Prostate gland (tissue), 2 donors: Measurements from ENCODE around the gene IL17RD. TPM values are rescaled to one million over a fixed set of nuclear protein-coding genes. Genes with fewer than 3 reads are reported as not detected.
A peak's percentile ranks its signal among the peaks of the same experiment; 100 is the strongest.

ENCODE experiments used
- DNase-seq: peaks from one replicate; pipeline ENCODE4 v3.0.0-alpha.2; 2019; ENCODE audit warnings: low spot score
- H3K27ac ChIP-seq, 2 donors: fragments of 200-600 bp; sonication (generic); 2 replicates each; pipeline ENCODE4 v1.5.1; 2017 to 2019
- H3K27me3 ChIP-seq: fragments of 200-600 bp; sonication (generic); replicated peaks from 2 replicates; pipeline ENCODE4 v1.5.1; 2019; ENCODE audit not compliant: insufficient read depth
- H3K36me3 ChIP-seq, 2 donors: fragments of 200-600 bp; sonication (generic); 1 replicate in 1 of 2; 2 replicates in 1 of 2; pipeline versions ENCODE4 v1.5.1 to v1.8.1; 2017 to 2019
- H3K4me1 ChIP-seq: fragments of 200-600 bp; sonication (generic); replicated peaks from 2 replicates; pipeline ENCODE4 v1.5.1; 2019
- H3K4me3 ChIP-seq, 2 donors: fragments of 200-600 bp; sonication (generic); 2 replicates each; pipeline ENCODE4 v1.5.1; 2017 to 2019
- H3K9me3 ChIP-seq: fragments of 200-600 bp; sonication (generic); 2 replicates; pipeline ENCODE4 v1.5.1; 2017
- POLR2A ChIP-seq: fragments of 450-650 bp; IDR thresholded peaks from one replicate; pipeline ENCODE4 v1.6.1; 2016; ENCODE audit warnings: antibody characterized with exemption, mild to moderate bottlenecking
- POLR2AphosphoS5 ChIP-seq: sonication (generic); formaldehyde crosslinking; IDR thresholded peaks from one replicate; pipeline ENCODE4 v1.6.1; 2017; ENCODE audit warnings: antibody characterized with exemption
- WGBS: methylation state at CpG from one replicate; pipeline ENCODE4 v1.1.5; 2018; 5-methylcytosine and 5-hydroxymethylcytosine counted together
- intact Hi-C: fragments of 100-400 bp; cut with DNase I; formaldehyde crosslinking; loops from one replicate; pipeline ENCODE4 v1.14.2; 2022
- total RNA-seq, 2 donors: library from RNA; depleted of rRNA; stranded (reverse); fragments of >200 nt; gene quantifications; one replicate each; pipeline ENCODE4 v1.1.0, GENCODE V29; 2016
- TF ChIP-seq, protein P1 (sequence below), 4 experiments: fragments of 200-600 bp in 2 of 4; fragments of 450-650 bp in 2 of 4; sonication (generic) in 2 of 4; IDR thresholded peaks; 1 replicate in 3 of 4; 2 replicates in 1 of 4; pipeline ENCODE4 v1.5.1; 2016 to 2019; ENCODE audit warnings: antibody characterized with exemption in 4 of 4, mild to moderate bottlenecking in 2 of 4, moderate library complexity in 2 of 4

The IL17RD gene
- total RNA-seq, 2 donors from 2014 or later = 8.3 to 19.9 TPM

DNA sequence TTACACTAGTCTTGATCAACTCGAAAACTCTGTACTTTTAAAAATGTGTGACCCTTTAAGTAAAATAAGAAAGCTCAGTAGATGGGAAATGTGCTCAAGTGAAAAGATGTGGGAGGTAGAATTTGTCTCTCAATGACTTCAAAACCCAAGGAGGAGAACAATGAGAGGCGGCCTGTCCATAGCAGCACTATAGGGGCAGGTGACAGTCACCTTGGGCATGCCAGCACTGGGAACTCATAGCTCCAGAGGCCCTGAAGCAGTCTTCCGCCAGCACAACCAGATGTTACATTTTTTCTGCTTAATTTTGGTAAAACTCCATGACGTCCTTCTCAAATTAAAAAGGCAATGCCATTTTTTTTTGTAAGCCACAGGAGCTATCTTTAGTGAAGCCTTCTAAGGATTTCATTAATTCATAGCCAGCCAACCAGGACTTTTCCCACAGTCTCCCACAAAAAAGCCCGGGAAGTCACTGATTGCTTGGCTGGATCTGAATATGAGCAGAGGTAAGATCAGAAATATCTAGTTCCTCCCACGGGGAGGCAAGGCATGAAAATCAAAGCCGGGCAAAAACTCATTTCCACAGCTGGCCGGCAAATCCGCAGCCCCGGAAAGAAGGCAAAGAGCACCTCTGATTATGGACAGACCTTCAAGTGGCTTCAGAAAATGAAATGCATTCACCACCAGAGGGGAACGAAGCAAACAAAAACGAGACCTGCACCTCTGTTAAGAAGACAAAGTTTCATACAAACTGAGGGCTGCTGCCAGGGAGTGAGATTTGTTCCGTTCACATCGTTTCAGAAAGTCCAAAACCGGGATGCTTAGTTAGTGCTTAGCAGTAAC, 10.5 kb downstream of the IL17RD start:
- no peaks in the 10 kb centered on the region for H3K36me3 ChIP-seq
- intact Hi-C loops = no loop called here
- H3K27ac ChIP-seq = no peak overlapping the region
- no peaks in the 10 kb centered on the region for H3K27me3 ChIP-seq
- WGBS = 47% methylated on average over 15 of the region's 15 CpGs
- H3K4me3 ChIP-seq = no peak overlapping the region
- H3K4me1 ChIP-seq = peaks cover 2% of the 10 kb centered on the region
- DNase-seq = no peak
- no peaks in the 10 kb centered on the region for H3K9me3 ChIP-seq
- TF ChIP-seq, protein P1, sequence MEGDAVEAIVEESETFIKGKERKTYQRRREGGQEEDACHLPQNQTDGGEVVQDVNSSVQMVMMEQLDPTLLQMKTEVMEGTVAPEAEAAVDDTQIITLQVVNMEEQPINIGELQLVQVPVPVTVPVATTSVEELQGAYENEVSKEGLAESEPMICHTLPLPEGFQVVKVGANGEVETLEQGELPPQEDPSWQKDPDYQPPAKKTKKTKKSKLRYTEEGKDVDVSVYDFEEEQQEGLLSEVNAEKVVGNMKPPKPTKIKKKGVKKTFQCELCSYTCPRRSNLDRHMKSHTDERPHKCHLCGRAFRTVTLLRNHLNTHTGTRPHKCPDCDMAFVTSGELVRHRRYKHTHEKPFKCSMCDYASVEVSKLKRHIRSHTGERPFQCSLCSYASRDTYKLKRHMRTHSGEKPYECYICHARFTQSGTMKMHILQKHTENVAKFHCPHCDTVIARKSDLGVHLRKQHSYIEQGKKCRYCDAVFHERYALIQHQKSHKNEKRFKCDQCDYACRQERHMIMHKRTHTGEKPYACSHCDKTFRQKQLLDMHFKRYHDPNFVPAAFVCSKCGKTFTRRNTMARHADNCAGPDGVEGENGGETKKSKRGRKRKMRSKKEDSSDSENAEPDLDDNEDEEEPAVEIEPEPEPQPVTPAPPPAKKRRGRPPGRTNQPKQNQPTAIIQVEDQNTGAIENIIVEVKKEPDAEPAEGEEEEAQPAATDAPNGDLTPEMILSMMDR (IDR thresholded peaks at IDR 0.05) = no peak
- TF ChIP-seq POLR2AphosphoS5 (no peak), POLR2A (no peak)

DNA sequence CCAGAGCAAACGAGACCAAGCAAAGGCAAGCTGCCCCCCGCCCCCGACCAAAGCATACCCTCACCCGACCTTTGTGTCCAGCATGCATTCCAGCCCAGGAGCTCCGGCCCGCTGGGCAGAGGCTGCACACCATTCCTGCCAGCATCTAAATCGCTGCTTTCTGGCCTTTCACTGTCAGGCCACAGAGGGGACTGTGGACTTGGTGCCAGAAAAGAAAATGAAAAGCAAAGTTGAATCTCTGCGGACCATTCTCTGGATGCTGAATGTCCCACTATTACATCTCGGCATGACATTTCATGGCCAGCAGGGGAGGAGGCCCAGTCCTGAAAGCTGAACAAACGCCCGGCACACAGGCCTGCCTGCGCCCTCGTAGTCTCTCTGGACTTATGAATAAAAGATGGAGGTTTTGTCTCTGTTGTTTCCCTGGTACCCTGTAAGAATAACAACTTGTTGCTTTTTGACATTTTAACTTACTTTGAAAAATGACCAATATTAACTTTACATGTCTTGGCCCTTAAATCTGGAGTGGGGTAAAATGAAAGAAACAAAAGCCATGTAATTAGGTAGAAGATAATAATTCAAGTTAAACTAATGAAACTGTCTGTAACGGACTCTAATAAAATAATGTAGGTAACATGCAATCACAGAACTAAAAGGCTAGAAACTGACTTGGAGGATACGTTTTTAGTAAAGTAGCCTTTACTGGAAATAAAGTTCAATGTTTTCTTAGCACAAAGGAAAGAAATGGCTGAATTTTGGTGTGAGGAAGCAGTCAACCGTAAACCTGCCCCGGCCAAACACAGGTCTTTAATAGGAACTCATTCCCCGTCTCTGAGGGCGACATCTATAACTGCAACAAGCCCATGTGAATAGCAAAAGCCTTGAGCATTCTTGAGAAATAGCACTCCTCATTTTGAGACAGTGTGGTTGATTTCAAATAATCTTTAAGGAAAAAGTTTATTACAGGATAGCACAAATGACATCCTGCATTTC, 12.7 kb downstream of the IL17RD start:
- WGBS = 61% methylated on average over 19 of the region's 19 CpGs
- Histone ChIP-seq H3K27ac (peak overlapping the region in 1 of 2 donors; percentile 16), H3K4me3 (no peak overlapping the region)

DNA sequence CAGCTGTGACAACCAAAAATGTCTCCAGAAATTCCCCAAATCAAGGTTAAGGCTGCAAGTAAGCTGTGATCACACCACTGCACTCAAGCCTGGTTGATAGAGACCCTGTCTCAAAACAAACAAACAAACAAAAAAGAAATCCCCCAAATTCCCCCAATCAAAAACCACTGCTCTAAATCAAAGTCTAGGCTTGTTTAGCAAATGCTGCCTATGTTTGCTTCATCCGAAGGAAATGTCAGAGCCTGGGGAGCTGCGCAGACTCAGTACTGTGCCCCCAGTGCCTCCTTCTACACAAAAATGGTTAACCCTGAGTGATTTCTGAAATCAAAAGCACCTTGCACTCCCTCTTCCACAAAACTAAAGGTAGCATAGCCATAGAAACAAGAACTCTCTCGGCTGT, 13.4 kb downstream of the IL17RD start:
- TF ChIP-seq POLR2A (no peak), POLR2AphosphoS5 (no peak)
- TF ChIP-seq, protein P1 (IDR thresholded peaks at IDR 0.05) = no peak
- no peak overlapping the region for H3K4me3 ChIP-seq
- H3K9me3 ChIP-seq = no peaks in the 10 kb centered on the region
- H3K27ac ChIP-seq = peak overlapping the region in 1 of 2 donors; percentile 16
- 66% methylated on average over 3 of the region's 3 CpGs for WGBS
- H3K36me3 ChIP-seq = no peaks in the 10 kb centered on the region
- intact Hi-C loops = no loop called here
- no peaks in the 10 kb centered on the region for H3K27me3 ChIP-seq
- H3K4me1 ChIP-seq = no peaks in the 10 kb centered on the region
- DNase-seq = no peak

More for the DNA sequence above, 12.7 kb downstream of the IL17RD start:
- Histone ChIP-seq H3K36me3 (no peaks in the 10 kb centered on the region), H3K9me3 (no peaks in the 10 kb centered on the region), H3K27me3 (no peaks in the 10 kb centered on the region), H3K4me1 (no peaks in the 10 kb centered on the region)
- no peak for DNase-seq
- intact Hi-C loops = no loop called here
- no peak for TF ChIP-seq POLR2AphosphoS5
- TF ChIP-seq, protein P1 (IDR thresholded peaks at IDR 0.05) = no peak
- no peak for TF ChIP-seq POLR2A

DNA sequence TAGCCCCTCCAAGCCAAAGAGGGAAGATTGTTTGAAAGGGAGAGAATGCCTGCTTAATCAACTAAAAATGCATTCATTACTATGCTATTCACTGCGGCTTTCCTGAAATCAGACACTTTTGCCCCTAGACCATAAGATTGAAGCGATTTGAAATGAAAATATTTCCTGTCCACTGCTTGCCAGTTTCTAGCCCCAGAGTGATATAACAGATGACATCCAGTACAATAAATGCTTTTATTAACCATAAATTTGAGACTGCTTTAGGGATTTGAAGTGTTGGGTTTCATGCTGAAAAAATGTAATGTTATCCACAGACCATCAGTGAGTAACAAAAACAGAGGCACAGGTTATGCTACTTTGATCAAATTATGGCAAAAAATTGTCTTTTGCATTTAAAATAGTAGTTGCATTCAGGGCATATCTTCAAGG, 14.1 kb downstream of the IL17RD start:
- Histone ChIP-seq H3K4me3 (no peak overlapping the region), H3K27me3 (no peaks in the 10 kb centered on the region), H3K27ac (no peak overlapping the region), H3K4me1 (no peaks in the 10 kb centered on the region), H3K36me3 (no peaks in the 10 kb centered on the region), H3K9me3 (no peaks in the 10 kb centered on the region)
- WGBS = 19% methylated on average over 2 of the region's 2 CpGs
- intact Hi-C loops = no loop called here
- no peak for DNase-seq
- TF ChIP-seq POLR2A (no peak), POLR2AphosphoS5 (no peak)
- TF ChIP-seq, protein P1 (IDR thresholded peaks at IDR 0.05) = no peak
